T-helper 1 cell treated with Interleukin-12 subunit alpha and Interleukin-12 subunit beta and Interleukin-4 antibody, amounts not matched to agents 30 ng/mL and 1 ng/mL, for 36 hours (primary cell): ENCODE data around the gene WNT3. TPM values are rescaled to one million over a fixed set of nuclear protein-coding genes. Genes with fewer than 3 reads are reported as not detected.

Source experiments
- intact Hi-C: fragments of 100-400 bp; cut with micrococcal nuclease; formaldehyde crosslinking; loops from one replicate; pipeline ENCODE4 v1.15.1; 2024
- total RNA-seq: library from RNA; stranded (reverse); gene quantifications from 2 replicates; pipeline ENCODE4 v1.2.3, GENCODE V29; 2022

Gene WNT3
- total RNA-seq, 1 donor from 2014 or later = not detected

GRCh38 chr17:46788796-46789195, 29.7 kb downstream of the WNT3 start:
- intact Hi-C loops = loop anchor here (10.0 kb wide), 1 partner anchor 76 kb away; no protein-coding TSS in a partner anchor

GRCh38 chr17:46788300-46788699, 30.2 kb downstream of the WNT3 start:
- intact Hi-C loops = loop anchor here (10.0 kb wide), 1 partner anchor 77 kb away; no protein-coding TSS in a partner anchor

- intact Hi-C loops = loop anchor here (10.0 kb wide), 1 partner anchor 77 kb away; no protein-coding TSS in a partner anchor
Measured at GRCh38 chr17:46787478-46787877, 31.0 kb downstream of the WNT3 start.

- intact Hi-C loops = loop anchor here (10.0 kb wide), 1 partner anchor 79 kb away; no protein-coding TSS in a partner anchor
Measured at GRCh38 chr17:46785696-46786095, 32.8 kb downstream of the WNT3 start.

- intact Hi-C loops = loop anchor here (10.0 kb wide), 1 partner anchor 82 kb away; no protein-coding TSS in a partner anchor
Measured at GRCh38 chr17:46783031-46783593, 35.4 kb downstream of the WNT3 start.

- intact Hi-C loops = loop anchor here (10.0 kb wide), 1 partner anchor 82 kb away; no protein-coding TSS in a partner anchor
Measured at GRCh38 chr17:46782250-46782953, 36.1 kb downstream of the WNT3 start.

GRCh38 chr17:46780003-46780373, 38.5 kb downstream of the WNT3 start:
- intact Hi-C loops = loop anchor here (10.0 kb wide), 1 partner anchor 85 kb away; no protein-coding TSS in a partner anchor

GRCh38 chr17:46777943-46778915, 40.3 kb downstream of the WNT3 start:
- intact Hi-C loops = loop anchor here (10.0 kb wide), 1 partner anchor 57 kb away; no protein-coding TSS in a partner anchor

- intact Hi-C loops = loop anchor here (10.0 kb wide), 1 partner anchor 58 kb away; no protein-coding TSS in a partner anchor
Measured at GRCh38 chr17:46776298-46777005, 42.0 kb downstream of the WNT3 start.

- intact Hi-C loops = loop anchor here (10.0 kb wide), 1 partner anchor 61 kb away; no protein-coding TSS in a partner anchor
Measured at GRCh38 chr17:46774108-46774737, 44.3 kb downstream of the WNT3 start.

- intact Hi-C loops = loop anchor here (10.0 kb wide), 1 partner anchor 61 kb away; no protein-coding TSS in a partner anchor
Measured at GRCh38 chr17:46773676-46774075, 44.8 kb downstream of the WNT3 start.

GRCh38 chr17:46773221-46773605, 45.3 kb downstream of the WNT3 start:
- intact Hi-C loops = loop anchor here (10.0 kb wide), 1 partner anchor 62 kb away; no protein-coding TSS in a partner anchor

GRCh38 chr17:46772475-46773220, 45.8 kb downstream of the WNT3 start:
- intact Hi-C loops = loop anchor here (10.0 kb wide), 1 partner anchor 62 kb away; no protein-coding TSS in a partner anchor

GRCh38 chr17:46771561-46772474, 46.7 kb downstream of the WNT3 start:
- intact Hi-C loops = loop anchor here (10.0 kb wide), 1 partner anchor 63 kb away; no protein-coding TSS in a partner anchor

GRCh38 chr17:46770818-46771560, 47.5 kb downstream of the WNT3 start:
- intact Hi-C loops = loop anchor here (10.0 kb wide), 1 partner anchor 64 kb away; no protein-coding TSS in a partner anchor

- intact Hi-C loops = loop anchor here (10.0 kb wide), 1 partner anchor 64 kb away; no protein-coding TSS in a partner anchor
Measured at GRCh38 chr17:46770439-46770817, 48.1 kb downstream of the WNT3 start.
